Epithelial cell of proximal tubule (primary cell): Measurements from ENCODE around the gene PHF21B. TPM values are rescaled to one million over a fixed set of nuclear protein-coding genes. Genes with fewer than 3 reads are reported as not detected.

Source experiments
- DNase-seq: peaks from one replicate; pipeline ENCODE4 v3.0.0-alpha.2; 2011; ENCODE audit warnings: low read depth
- H3K4me3 ChIP-seq: 2 replicates; pipeline ENCODE4 v1.5.1; 2011; ENCODE audit warnings: low read depth, mild to moderate bottlenecking, low read length
- total RNA-seq: library from RNA; depleted of rRNA; stranded (reverse); fragments of >200 nt; gene quantifications from 2 replicates; pipeline ENCODE4 v1.2.3, GENCODE V29; 2015
- TF ChIP-seq, protein P1 (sequence below): conservative IDR thresholded peaks from 2 replicates; pipeline ENCODE4 v1.5.1; 2012; ENCODE audit warnings: low read depth, mild to moderate bottlenecking, low read length

Gene PHF21B
- total RNA-seq, 1 donor from 2014 or later, result 2.0 TPM

DNA sequence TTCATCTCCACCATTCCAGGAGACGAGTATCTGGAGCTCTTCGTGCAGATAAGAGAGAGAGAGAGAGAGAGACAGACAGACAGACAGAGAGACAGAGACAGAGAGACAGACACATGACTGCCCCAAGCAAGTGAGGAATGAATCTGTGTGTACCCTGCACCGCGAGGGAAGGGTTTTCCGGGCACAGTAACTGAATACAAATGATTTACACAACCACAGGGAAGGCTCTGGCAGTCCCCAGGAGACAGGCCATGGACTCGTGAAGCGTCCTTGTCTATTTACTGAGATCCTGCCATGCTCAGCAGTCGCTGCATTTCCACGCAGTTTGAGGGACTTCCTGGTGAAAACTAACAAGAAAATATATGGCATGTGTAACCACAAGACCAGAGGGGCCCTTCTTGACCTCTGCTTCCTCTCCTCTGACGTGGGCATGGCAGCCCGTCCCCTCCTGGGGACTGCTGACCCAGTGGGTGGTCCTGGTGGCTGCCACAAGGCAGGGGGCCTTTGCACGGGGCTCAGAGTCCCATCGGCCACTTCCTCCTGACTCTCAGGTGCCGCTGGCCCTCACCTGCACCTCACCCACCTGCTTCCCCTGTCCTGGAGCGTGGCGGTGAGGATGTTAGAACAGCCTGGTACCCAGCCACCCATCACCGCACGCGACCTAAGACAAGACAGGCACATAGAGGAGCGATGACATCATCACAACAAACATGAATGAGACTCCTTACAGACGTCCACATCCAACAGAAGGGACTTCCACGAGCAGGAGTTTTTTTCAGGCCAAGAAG is 75.9 kb downstream of the PHF21B start:
- DNase-seq, result no peak
- H3K4me3 ChIP-seq, result no peak overlapping the region
- TF ChIP-seq, protein P1, sequence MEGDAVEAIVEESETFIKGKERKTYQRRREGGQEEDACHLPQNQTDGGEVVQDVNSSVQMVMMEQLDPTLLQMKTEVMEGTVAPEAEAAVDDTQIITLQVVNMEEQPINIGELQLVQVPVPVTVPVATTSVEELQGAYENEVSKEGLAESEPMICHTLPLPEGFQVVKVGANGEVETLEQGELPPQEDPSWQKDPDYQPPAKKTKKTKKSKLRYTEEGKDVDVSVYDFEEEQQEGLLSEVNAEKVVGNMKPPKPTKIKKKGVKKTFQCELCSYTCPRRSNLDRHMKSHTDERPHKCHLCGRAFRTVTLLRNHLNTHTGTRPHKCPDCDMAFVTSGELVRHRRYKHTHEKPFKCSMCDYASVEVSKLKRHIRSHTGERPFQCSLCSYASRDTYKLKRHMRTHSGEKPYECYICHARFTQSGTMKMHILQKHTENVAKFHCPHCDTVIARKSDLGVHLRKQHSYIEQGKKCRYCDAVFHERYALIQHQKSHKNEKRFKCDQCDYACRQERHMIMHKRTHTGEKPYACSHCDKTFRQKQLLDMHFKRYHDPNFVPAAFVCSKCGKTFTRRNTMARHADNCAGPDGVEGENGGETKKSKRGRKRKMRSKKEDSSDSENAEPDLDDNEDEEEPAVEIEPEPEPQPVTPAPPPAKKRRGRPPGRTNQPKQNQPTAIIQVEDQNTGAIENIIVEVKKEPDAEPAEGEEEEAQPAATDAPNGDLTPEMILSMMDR, result no peak

GRCh38 chr22:44932493-44932892 is 77.3 kb downstream of the PHF21B start:
- H3K4me3 ChIP-seq, result no peak overlapping the region
- TF ChIP-seq, protein P1, result no peak
- no peak for DNase-seq

DNA sequence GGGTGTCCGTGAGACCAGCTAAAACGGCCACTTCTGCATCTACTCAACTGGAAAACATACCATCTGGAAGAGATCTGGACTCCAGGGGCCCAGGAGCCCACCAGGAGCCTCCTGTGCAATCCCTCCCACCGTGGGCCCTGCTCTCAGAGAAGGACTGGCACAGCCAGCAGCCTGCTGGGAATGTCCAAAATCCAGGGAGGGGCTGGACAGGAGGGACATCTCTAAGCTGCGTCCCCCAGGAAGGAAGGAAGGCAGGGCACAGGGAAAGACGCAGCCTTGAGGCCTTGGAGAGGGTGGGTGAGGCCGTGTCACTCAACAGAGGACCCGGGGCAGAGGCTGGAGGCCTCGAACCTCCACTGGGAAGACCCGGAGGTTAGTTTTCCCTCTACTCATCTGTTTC is 78.0 kb downstream of the PHF21B start:
- no peak overlapping the region for H3K4me3 ChIP-seq
- TF ChIP-seq, protein P1, result no peak
- DNase-seq, result no peak

DNA sequence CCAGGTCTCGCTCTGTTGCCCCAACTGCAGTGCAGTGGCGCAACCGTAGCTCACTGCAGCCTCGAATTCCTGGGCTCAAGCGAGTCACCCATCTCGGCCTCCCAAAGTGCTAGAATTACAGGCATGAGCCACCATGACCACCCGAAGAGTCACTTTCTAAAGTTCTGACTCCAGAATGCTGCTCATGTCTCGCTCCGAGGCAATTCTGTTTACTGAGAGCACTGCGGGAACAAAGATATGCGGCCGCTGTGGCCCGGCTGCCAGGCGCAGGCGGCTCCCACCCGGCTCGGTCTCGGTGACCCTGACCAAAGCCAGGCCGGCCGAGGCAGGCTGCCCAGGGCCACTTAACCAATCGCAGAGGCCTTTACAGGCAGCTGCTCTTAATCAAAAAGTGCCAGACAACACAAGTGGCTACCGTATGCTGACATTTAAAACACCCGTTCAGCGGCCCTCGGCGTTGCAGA is 78.7 kb downstream of the PHF21B start:
- DNase-seq, result no peak
- TF ChIP-seq, protein P1, result no peak
- H3K4me3 ChIP-seq, result no peak overlapping the region

DNA sequence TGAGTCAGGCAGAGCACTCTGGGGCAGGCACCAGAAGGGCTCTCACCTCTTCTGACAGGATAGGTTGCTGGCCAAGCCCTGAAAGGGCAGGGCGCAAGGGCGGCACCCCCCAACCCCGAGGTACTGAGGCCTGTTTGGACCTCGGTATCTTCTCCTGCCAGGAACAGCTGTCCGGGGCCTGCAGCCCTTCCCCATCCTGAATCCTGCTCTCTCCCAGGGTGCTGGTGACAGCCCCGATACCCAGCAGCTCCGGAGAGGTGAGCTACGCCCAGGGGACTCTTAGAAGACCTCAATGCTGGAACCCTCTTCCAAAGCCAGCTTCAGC is 79.1 kb downstream of the PHF21B start:
- TF ChIP-seq, protein P1, result no peak
- no peak overlapping the region for H3K4me3 ChIP-seq
- no peak for DNase-seq

GRCh38 chr22:44930016-44930710 is 79.6 kb downstream of the PHF21B start:
- no peak overlapping the region for H3K4me3 ChIP-seq
- DNase-seq, result no peak
- TF ChIP-seq, protein P1, result no peak
